Peyer's patch (tissue), 4 donors: ENCODE data around the gene PTPRM.

ENCODE experiments used
- CTCF ChIP-seq, 6 experiments: fragments of 450-650 bp in 4 of 6; fragments of 200-600 bp in 2 of 6; sonication (generic) in 1 of 6; IDR thresholded peaks; one replicate each; pipeline ENCODE4 v1.5.1; 2017 to 2019; ENCODE audit warnings: antibody characterized with exemption in 6 of 6, mild to moderate bottlenecking in 3 of 6, moderate library complexity in 1 of 6
- POLR2A ChIP-seq, 2 donors: fragments of 450-650 bp; IDR thresholded peaks; one replicate each; pipeline ENCODE4 v1.5.1; 2017; ENCODE audit warnings: antibody characterized with exemption in 2 of 2, mild to moderate bottlenecking in 2 of 2, moderate library complexity in 2 of 2

- TF ChIP-seq CTCF (IDR thresholded peaks at IDR 0.05) (no peak), POLR2A (IDR thresholded peaks at IDR 0.05) (no peak)
Measured at GRCh38 chr18:8354304-8354703, 787.2 kb downstream of the PTPRM start.
